HEK293T (cell line): ENCODE data around the gene LIN37.

Experiments
- ARNT ChIP-seq: fragments of 450-650 bp; IDR thresholded peaks from 2 replicates; pipeline ENCODE4 v1.6.1; 2017; ENCODE audit warnings: mild to moderate bottlenecking
- ELF4 ChIP-seq: fragments of 450-650 bp; IDR thresholded peaks from 2 replicates; pipeline ENCODE4 v1.6.1; 2017; ENCODE audit warnings: antibody characterized with exemption
- FOXA1 ChIP-seq: fragments of 450-650 bp; IDR thresholded peaks from 2 replicates; pipeline ENCODE4 v1.6.1; 2016; ENCODE audit warnings: mild to moderate bottlenecking
- FOXM1 ChIP-seq: fragments of 450-650 bp; IDR thresholded peaks from 2 replicates; pipeline ENCODE4 v1.6.1; 2017; ENCODE audit warnings: mild to moderate bottlenecking, borderline replicate concordance
- HDGF ChIP-seq: fragments of 450-650 bp; IDR thresholded peaks from 2 replicates; pipeline ENCODE4 v1.6.1; 2017; ENCODE audit warnings: antibody characterized with exemption, borderline replicate concordance
- TARDBP ChIP-seq: fragments of 450-650 bp; IDR thresholded peaks from 2 replicates; pipeline ENCODE4 v1.6.1; 2016

- no peak for TF ChIP-seq FOXM1
- TF ChIP-seq FOXA1: no peak
- TF ChIP-seq ARNT: no peak
- TF ChIP-seq ELF4: no peak
- no peak for TF ChIP-seq HDGF
- no peak for TF ChIP-seq TARDBP
Observed at GRCh38 chr19:35787227-35787799, 38.9 kb downstream of the LIN37 start.
